Erythroblast (primary cell): Measurements from ENCODE around the gene CREG2.

Experiments used
- GATA1 ChIP-seq: IDR thresholded peaks from 2 replicates; pipeline ENCODE4 v1.6.1; 2011; ENCODE audit warnings: low read depth, mild to moderate bottlenecking, control low read depth, low read length, moderate library complexity
- POLR2A ChIP-seq: IDR thresholded peaks from 2 replicates; pipeline ENCODE4 v1.6.1; 2011; ENCODE audit warnings: mild to moderate bottlenecking, low read length

GRCh38 chr2:101395545-101396315, 8.4 kb upstream of the CREG2 start:
- TF ChIP-seq POLR2A, result no peak
- TF ChIP-seq GATA1, result no peak
